ENCODE results near the gene IGF1R.

DNA sequence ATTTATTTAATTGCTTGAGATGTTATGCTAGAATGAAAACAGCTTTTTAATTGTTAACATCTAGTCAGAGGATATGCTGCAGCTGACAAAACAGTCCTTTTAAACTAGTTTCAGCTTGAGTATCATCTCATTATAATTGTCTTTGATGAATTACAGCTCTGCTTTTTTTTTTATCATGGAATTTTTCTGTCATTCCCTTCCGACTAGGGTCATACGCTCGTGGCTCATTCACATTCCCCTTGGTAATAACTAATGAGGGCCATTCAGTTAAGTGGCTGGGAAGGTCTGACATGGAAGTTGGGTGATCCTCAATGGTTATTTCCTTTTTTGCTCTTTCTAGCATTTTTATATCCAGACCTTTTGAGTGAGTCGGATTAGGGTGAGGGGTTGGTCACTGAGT, 282.2 kb downstream of the IGF1R start:
- TF ChIP-seq, protein P1, sequence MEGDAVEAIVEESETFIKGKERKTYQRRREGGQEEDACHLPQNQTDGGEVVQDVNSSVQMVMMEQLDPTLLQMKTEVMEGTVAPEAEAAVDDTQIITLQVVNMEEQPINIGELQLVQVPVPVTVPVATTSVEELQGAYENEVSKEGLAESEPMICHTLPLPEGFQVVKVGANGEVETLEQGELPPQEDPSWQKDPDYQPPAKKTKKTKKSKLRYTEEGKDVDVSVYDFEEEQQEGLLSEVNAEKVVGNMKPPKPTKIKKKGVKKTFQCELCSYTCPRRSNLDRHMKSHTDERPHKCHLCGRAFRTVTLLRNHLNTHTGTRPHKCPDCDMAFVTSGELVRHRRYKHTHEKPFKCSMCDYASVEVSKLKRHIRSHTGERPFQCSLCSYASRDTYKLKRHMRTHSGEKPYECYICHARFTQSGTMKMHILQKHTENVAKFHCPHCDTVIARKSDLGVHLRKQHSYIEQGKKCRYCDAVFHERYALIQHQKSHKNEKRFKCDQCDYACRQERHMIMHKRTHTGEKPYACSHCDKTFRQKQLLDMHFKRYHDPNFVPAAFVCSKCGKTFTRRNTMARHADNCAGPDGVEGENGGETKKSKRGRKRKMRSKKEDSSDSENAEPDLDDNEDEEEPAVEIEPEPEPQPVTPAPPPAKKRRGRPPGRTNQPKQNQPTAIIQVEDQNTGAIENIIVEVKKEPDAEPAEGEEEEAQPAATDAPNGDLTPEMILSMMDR (IDR thresholded peaks at IDR 0.05), result no peak
- TF ChIP-seq POLR2A (IDR thresholded peaks at IDR 0.05), result no peak

All from adrenal gland (tissue), 5 donors.